DOHH2 (cell line): ENCODE data around the gene EDAR.

Experiments used
- EZH2phosphoT487 ChIP-seq: fragments of 200-600 bp; sonication (generic); IDR thresholded peaks from 2 replicates; pipeline ENCODE4 v1.6.1; 2017; ENCODE audit warnings: borderline replicate concordance, mild to moderate bottlenecking, antibody characterized with exemption, low read length, moderate library complexity, mixed read lengths
- TF ChIP-seq, protein P1 (sequence below): fragments of 200-600 bp; sonication (generic); IDR thresholded peaks from one replicate; pipeline ENCODE4 v1.5.1; 2014; ENCODE audit warnings: antibody characterized with exemption, mild to moderate bottlenecking, low read depth, low read length; ENCODE audit not compliant: poor library complexity, severe bottlenecking

DNA sequence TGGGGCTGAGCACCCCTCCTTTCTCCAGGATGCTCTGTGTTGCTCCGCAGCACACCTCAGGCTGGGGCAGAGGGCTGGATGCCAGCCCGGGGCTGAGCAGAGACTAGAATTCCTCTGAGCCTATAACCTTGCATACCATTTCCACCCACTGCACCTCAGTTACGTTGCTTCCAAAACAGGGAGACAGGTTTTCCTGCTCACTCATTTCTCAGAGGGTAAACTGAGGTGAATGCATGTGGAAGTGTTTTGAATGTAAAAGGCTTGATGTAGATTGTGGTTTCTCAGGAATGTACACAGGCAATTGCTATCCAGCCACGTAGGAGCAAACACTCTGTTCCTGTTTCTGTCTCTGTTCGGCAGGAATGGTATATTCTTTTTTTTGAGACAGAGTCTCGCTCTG is 45.3 kb downstream of the EDAR start:
- TF ChIP-seq, protein P1, sequence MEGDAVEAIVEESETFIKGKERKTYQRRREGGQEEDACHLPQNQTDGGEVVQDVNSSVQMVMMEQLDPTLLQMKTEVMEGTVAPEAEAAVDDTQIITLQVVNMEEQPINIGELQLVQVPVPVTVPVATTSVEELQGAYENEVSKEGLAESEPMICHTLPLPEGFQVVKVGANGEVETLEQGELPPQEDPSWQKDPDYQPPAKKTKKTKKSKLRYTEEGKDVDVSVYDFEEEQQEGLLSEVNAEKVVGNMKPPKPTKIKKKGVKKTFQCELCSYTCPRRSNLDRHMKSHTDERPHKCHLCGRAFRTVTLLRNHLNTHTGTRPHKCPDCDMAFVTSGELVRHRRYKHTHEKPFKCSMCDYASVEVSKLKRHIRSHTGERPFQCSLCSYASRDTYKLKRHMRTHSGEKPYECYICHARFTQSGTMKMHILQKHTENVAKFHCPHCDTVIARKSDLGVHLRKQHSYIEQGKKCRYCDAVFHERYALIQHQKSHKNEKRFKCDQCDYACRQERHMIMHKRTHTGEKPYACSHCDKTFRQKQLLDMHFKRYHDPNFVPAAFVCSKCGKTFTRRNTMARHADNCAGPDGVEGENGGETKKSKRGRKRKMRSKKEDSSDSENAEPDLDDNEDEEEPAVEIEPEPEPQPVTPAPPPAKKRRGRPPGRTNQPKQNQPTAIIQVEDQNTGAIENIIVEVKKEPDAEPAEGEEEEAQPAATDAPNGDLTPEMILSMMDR = no peak
- TF ChIP-seq EZH2phosphoT487 = no peak
